ENCODE results near the gene TMEM117.

- TF ChIP-seq CTCF (IDR thresholded peaks at IDR 0.05): no peak
- no peak for TF ChIP-seq EZH2 (IDR thresholded peaks at IDR 0.05; ENCODE audit: borderline replicate concordance, insufficient read depth, low read depth, low read length, poor library complexity, severe bottlenecking)
These were observed 23.0 kb upstream of the TMEM117 start for GRCh38 chr12:43812926-43813325.

Data from B cell (primary cell).